ENCODE data around the gene INF2. TPM values are rescaled to one million over a fixed set of nuclear protein-coding genes. Genes with fewer than 3 reads are reported as not detected.
"Not testable (repeated sequence)": the region's sequence is repeated elsewhere in the genome, so short reads cannot be mapped to it uniquely, and the experiment has no call there.

INF2 gene
- total RNA-seq, 1 donor from 2014 or later = 61.7 TPM

GRCh38 chr14:104724407-104724980 is 35.1 kb downstream of the INF2 start:
- no peaks in the 10 kb centered on the region for H3K9me3 Mint-ChIP-seq
- no peak overlapping the region for H3K27ac Mint-ChIP-seq (ENCODE audit: unreplicated experiment)
- TF ChIP-seq, protein P1, sequence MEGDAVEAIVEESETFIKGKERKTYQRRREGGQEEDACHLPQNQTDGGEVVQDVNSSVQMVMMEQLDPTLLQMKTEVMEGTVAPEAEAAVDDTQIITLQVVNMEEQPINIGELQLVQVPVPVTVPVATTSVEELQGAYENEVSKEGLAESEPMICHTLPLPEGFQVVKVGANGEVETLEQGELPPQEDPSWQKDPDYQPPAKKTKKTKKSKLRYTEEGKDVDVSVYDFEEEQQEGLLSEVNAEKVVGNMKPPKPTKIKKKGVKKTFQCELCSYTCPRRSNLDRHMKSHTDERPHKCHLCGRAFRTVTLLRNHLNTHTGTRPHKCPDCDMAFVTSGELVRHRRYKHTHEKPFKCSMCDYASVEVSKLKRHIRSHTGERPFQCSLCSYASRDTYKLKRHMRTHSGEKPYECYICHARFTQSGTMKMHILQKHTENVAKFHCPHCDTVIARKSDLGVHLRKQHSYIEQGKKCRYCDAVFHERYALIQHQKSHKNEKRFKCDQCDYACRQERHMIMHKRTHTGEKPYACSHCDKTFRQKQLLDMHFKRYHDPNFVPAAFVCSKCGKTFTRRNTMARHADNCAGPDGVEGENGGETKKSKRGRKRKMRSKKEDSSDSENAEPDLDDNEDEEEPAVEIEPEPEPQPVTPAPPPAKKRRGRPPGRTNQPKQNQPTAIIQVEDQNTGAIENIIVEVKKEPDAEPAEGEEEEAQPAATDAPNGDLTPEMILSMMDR (conservative IDR thresholded peaks at IDR 0.05) = no peak
- no peaks in the 10 kb centered on the region for H3K36me3 Mint-ChIP-seq (ENCODE audit: low read depth)
- H3K4me3 Mint-ChIP-seq = no peak overlapping the region
- H3K4me1 Mint-ChIP-seq = peaks cover 9% of the 10 kb centered on the region
- peaks cover 6% of the 10 kb centered on the region for H3K27me3 Mint-ChIP-seq (ENCODE audit: low read depth)
- no peak for DNase-seq (ENCODE audit: low read depth, low spot score)

- Mint-ChIP-seq H3K9me3 (no peaks in the 10 kb centered on the region), H3K36me3 (ENCODE audit: low read depth) (no peaks in the 10 kb centered on the region), H3K4me1 (peaks cover 9% of the 10 kb centered on the region), H3K27ac (ENCODE audit: unreplicated experiment) (no peak overlapping the region), H3K27me3 (ENCODE audit: low read depth) (peaks cover 6% of the 10 kb centered on the region), H3K4me3 (peak overlapping the region; percentile 86)
- peak; percentile 40 for DNase-seq (ENCODE audit: low read depth, low spot score)
- TF ChIP-seq, protein P1 (conservative IDR thresholded peaks at IDR 0.05) = peak; percentile 27
Observed at GRCh38 chr14:104724981-104725771, 35.8 kb downstream of the INF2 start.

GRCh38 chr14:104725772-104726548 is 36.5 kb downstream of the INF2 start:
- Mint-ChIP-seq H3K4me1 (peaks cover 9% of the 10 kb centered on the region), H3K4me3 (peak overlapping the region; percentile 86), H3K27ac (ENCODE audit: unreplicated experiment) (no peak overlapping the region), H3K27me3 (ENCODE audit: low read depth) (peaks cover 6% of the 10 kb centered on the region), H3K9me3 (no peaks in the 10 kb centered on the region), H3K36me3 (ENCODE audit: low read depth) (no peaks in the 10 kb centered on the region)
- TF ChIP-seq, protein P1 (conservative IDR thresholded peaks at IDR 0.05) = no peak
- DNase-seq (ENCODE audit: low read depth, low spot score) = no peak

DNA sequence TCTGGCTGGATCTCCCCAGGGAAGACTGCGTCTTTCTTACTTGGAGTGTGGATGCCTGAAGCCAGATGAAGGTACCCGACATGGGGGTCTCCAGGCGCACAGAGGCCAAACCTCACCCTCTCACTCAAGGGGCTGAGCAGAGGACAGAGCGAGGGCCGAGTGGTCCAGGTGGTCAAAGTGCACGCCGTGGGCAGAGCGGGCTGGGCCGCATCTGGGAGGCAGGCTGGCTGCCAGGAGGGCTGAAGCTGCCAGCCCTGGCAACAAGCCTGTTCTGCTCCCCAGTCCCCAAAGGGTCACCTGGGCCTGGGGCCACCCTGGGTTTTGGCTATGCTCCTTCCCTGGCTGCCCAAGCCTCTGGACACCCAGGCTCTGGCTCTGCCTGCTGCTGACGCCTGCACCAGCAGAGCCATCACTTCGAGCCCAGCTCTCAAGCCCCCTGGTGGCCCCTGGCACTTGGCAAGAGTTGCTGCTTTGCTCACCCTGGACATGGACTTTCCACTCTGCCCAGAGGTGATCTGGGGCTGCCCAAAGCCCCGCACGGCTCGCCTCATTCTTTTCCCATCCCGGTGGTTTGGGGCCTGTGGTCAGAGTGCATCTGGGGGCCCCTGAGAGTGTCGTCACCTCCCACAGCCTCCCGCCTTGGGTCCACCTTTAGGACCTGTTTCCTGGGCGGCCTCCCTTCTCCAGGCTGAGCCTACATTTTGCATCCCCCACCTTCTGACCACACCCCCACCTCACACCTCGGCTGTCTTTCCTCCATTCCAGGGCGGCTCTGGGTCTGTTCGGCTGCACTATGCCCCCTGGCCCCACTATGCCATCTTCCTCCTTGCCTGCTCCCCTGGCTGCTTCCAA is 37.4 kb downstream of the INF2 start:
- Mint-ChIP-seq H3K4me1 (peaks cover 5% of the 10 kb centered on the region), H3K27me3 (ENCODE audit: low read depth) (peaks cover 6% of the 10 kb centered on the region), H3K36me3 (ENCODE audit: low read depth) (no peaks in the 10 kb centered on the region), H3K9me3 (no peaks in the 10 kb centered on the region), H3K4me3 (peak overlapping the region; percentile 49), H3K27ac (ENCODE audit: unreplicated experiment) (no peak overlapping the region)
- DNase-seq (ENCODE audit: low read depth, low spot score) = no peak
- TF ChIP-seq, protein P1 (conservative IDR thresholded peaks at IDR 0.05) = peak; percentile 39

- Mint-ChIP-seq H3K9me3 (no peaks in the 10 kb centered on the region), H3K27ac (ENCODE audit: unreplicated experiment) (no peak overlapping the region), H3K36me3 (ENCODE audit: low read depth) (no peaks in the 10 kb centered on the region), H3K4me3 (peak overlapping the region; percentile 31), H3K27me3 (ENCODE audit: low read depth) (peaks cover 6% of the 10 kb centered on the region), H3K4me1 (peaks cover 5% of the 10 kb centered on the region)
- no peak for DNase-seq (ENCODE audit: low read depth, low spot score)
- TF ChIP-seq, protein P1 (conservative IDR thresholded peaks at IDR 0.05) = no peak
Observed at GRCh38 chr14:104728631-104729030, 39.2 kb downstream of the INF2 start.

DNA sequence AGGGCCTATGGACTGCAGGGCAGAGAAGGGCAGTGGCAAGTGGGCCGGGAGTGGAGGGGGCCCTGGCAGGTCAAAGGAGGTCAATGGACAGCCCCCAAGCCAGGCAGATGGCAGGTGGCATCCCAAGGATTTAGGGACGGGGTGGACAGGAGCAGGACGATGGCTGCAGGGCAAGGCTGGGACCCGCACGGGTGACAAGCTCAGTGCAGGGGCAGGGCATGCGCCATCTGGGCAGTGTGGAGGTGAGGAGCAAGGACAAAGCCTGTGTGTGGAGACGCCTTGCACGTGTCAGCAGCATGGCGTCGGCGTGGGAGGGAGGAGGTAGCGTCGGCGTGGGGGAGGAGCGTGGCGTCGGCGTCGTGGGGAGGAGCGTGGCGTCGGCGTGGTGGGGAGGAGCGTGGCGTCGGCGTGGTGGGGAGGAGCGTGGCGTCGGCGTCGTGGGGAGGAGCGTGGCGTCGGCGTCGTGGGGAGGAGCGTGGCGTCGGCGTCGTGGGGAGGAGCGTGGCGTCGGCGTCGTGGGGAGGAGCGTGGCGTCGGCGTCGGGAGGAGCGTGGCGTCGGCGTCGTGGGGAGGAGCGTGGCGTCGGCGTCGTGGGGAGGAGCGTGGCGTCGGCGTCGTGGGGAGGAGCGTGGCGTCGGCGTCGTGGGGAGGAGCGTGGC is 39.9 kb downstream of the INF2 start:
- H3K9me3 Mint-ChIP-seq; H3K27ac Mint-ChIP-seq (ENCODE audit: unreplicated experiment); H3K36me3 Mint-ChIP-seq (ENCODE audit: low read depth); DNase-seq (ENCODE audit: low read depth, low spot score); H3K27me3 Mint-ChIP-seq (ENCODE audit: low read depth); H3K4me1 Mint-ChIP-seq: not testable (repeated sequence)
- peak overlapping the region; percentile 31 for H3K4me3 Mint-ChIP-seq
